AG09319 (cell line): ENCODE data around the gene GIGYF2.

ENCODE experiments used
- DNase-seq: peaks from one replicate; pipeline ENCODE4 v3.0.0-alpha.2; 2010; ENCODE audit warnings: low read depth; ENCODE audit errors: extremely low read depth
- TF ChIP-seq, protein P1 (sequence below): IDR thresholded peaks from 2 replicates; pipeline ENCODE4 v1.5.1; 2011; ENCODE audit warnings: low read depth, mild to moderate bottlenecking, inconsistent platforms, low read length, moderate library complexity

GIGYF2 gene

DNA sequence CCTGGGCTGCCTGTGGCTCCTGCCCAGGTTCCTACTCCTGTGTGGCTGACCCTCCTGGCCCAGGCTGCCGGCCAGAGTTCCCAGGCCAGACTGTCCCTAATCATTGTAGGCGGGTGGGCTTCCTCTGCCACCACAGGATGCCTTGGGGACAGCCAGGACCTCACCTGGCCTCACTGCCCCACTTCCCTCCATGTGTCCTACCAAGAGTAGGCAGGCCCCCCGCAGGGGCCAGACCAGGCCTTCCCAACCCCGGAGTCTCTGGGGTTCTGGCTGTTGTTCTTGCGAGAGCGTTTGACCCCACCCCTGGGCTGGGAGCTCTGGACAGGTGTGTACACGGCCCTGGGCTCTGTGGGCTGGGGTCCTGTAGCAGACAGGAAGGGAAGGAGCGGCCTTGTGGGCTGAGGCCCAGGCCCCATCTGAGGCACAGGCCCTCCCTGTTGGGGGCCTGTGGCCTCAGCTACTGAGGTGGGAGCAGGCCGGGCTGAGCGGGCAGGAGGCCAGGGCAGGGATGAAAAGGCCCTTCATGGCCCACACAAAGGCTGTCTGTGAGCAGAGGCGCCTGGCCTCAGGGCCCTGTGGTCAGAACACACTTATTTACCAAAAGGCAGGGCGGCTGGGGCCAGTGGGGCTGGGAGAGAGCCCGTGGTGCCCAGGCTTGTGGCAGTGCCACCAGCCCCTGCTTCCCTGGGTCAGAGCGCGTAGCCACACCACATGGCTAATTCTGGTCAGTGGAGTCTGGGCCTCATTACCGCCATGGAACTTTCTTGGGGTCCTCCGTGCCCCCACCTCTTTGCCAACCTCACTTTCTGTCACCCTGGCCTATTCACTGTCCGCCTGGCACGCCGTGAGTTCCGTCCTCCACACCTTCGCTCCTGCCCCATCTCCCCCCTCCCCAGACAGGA, 175.0 kb downstream of the GIGYF2 start:
- DNase-seq = no peak
- TF ChIP-seq, protein P1, sequence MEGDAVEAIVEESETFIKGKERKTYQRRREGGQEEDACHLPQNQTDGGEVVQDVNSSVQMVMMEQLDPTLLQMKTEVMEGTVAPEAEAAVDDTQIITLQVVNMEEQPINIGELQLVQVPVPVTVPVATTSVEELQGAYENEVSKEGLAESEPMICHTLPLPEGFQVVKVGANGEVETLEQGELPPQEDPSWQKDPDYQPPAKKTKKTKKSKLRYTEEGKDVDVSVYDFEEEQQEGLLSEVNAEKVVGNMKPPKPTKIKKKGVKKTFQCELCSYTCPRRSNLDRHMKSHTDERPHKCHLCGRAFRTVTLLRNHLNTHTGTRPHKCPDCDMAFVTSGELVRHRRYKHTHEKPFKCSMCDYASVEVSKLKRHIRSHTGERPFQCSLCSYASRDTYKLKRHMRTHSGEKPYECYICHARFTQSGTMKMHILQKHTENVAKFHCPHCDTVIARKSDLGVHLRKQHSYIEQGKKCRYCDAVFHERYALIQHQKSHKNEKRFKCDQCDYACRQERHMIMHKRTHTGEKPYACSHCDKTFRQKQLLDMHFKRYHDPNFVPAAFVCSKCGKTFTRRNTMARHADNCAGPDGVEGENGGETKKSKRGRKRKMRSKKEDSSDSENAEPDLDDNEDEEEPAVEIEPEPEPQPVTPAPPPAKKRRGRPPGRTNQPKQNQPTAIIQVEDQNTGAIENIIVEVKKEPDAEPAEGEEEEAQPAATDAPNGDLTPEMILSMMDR = no peak

DNA sequence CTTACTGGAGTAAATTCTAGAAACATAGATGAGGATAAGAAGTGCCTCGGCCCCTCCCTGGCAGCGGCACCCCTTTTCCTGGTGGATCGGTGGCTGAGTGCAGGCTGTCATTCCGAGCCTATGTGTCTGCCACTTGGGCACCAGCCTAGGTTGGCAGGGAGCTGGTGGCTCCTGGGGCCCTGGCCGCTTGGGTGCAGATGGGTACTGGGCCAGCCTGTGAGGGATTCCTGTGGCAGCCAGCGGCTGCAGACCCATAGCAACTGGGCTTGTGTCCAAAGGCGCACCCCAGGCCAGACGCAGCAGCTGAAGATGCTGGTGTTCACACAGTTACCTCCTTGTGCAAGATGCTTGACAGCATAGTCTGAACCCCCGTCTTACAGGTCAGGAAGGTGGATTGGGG, 175.7 kb downstream of the GIGYF2 start:
- no peak for DNase-seq
- TF ChIP-seq, protein P1 = no peak

DNA sequence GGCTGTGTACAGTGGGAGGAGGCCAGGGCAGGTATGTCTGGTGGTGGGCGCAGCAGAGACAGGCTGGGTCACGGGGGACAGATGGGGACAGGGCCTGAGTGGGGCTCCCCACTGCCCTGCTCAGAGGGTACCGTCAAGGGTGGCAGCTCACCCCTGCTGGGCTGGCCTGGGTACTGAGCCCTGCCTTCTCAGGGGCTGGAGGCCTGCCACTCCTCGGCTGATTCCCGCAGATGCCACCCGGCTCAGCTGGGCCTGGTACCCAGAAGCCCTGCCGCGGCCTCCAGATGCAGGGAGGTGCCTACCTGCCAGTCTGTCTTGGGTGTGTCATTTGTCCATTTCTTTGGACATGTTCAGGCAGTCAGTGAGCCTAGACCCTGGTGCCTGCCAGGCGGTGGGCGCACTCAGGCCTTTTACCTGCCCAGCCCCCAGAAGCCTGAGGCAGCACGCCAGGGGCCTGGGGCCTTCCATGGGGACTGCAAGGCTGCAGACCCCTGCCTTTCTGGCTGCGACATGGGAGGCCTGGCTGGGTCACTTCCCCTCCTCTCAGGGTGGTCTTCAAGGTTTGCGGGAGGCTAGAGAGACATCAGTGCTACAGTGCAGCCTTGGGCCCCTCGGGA, 176.3 kb downstream of the GIGYF2 start:
- TF ChIP-seq, protein P1 = no peak
- no peak for DNase-seq

DNA sequence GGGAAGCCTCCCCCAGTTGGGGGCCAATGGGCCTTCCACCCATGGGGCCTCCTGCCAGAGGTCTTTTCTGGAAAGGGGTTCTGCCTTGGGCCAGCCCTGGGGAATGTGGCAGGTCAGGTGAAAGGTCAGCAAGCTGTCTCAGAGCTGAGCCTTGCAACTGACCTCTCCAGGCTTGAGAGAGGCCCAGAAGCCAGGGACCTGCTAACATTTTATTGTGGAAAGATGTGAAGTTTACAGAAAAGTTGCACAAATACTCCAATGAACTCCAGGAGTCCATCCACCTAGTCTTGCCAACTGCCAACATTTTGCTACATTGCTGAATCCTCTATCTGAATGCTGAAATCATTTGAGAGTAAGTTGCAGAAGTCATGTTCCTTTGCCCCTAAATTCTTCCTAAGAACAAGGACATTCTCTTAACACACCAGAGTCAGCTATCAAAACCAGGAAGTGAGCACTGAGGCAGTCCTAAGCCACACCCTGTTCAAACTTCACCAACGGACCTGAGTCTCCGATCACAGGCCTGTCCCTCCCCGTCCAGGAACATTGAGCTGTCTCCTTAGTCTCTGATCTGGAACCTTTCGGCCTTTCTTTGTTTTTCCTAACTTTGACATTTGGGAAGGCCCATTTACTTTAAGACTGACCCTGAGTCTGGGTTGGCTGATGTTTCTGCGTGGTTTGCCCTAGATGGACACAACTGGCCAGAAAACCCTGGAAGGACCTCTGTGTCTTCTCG, 176.9 kb downstream of the GIGYF2 start:
- TF ChIP-seq, protein P1 = no peak
- DNase-seq = no peak

DNA sequence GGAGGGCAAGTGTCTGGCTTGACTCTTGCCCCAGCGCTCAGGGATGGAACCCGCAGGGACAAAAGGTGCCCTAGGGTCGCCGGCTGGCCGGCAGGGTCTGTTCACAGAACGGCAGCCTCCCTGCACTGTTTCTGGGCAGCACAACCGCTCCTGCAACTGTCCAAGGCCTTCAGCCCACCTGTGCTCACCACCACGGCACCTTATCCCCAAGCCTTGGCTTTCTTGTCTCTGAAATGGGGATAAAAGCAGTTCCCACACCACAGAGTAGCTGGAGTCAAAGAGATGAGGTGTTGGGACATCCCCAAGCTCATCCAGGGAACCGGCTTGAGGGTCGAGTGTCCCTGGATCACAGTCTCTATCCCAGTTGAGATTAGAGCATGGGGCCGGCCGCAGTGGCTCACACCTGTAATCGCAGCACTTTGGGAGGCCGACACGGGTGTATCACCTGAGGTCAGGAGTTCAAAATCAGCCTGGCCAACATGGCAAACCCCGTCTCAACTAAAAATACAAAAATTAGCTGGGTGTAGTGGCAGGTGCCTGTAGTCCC, 177.6 kb downstream of the GIGYF2 start:
- DNase-seq = no peak

DNA sequence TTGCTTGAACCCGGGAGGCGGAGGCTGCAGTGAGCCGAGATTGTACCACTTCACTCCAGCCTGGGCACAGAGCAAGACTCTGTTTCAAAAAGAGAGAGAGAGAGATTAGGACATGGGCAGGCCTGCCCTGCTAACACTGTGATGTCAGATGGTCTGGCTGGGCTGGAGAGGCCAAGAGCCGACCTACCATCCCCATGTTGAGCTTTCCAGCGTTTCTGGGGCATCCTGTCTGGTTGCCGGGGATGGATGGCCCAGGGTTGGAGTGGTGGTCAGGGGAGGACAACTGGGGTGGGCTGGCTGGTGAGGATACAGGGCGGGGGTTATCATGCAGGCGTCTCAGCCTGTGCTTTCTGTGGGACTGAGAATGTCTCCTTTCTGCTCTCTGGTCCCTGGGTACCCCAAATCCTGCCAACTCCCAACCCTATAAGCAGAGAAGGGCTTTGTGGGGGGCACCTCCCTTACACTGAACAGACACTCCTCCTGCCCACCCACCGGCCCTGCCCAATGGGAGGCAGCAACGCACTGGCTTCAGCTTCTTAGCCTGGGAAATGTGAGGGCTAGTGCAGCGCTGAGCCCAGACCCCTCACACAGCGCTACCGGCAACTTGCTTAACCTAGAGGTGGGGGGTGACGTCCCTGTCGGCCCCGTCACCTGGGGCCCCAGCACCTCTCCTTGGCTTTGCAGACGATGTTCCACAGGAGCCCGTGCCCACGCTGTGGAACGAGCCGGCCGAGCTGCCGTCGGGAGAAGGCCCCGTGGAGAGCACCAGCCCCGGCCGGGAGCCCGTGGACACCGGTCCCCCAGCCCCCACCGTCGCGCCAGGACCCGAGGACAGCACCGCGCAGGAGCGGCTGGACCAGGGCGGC, 178.4 kb downstream of the GIGYF2 start:
- no peak for DNase-seq

More for the DNA sequence above, 177.6 kb downstream of the GIGYF2 start:
- TF ChIP-seq, protein P1 = no peak

More for the DNA sequence above, 178.4 kb downstream of the GIGYF2 start:
- TF ChIP-seq, protein P1 = no peak; the same call in 1 of the 2 replicates
